HG03432 (cell line): ENCODE measurements around the gene B3GNT3.

ENCODE experiments used
- ATAC-seq: cut with Tn5 transposase; IDR thresholded peaks from one replicate; pipeline ENCODE4 v1.9.1; 2021; ENCODE audit warnings: mild to moderate bottlenecking, moderate library complexity; ENCODE audit not compliant: unreplicated experiment

B3GNT3 gene

DNA sequence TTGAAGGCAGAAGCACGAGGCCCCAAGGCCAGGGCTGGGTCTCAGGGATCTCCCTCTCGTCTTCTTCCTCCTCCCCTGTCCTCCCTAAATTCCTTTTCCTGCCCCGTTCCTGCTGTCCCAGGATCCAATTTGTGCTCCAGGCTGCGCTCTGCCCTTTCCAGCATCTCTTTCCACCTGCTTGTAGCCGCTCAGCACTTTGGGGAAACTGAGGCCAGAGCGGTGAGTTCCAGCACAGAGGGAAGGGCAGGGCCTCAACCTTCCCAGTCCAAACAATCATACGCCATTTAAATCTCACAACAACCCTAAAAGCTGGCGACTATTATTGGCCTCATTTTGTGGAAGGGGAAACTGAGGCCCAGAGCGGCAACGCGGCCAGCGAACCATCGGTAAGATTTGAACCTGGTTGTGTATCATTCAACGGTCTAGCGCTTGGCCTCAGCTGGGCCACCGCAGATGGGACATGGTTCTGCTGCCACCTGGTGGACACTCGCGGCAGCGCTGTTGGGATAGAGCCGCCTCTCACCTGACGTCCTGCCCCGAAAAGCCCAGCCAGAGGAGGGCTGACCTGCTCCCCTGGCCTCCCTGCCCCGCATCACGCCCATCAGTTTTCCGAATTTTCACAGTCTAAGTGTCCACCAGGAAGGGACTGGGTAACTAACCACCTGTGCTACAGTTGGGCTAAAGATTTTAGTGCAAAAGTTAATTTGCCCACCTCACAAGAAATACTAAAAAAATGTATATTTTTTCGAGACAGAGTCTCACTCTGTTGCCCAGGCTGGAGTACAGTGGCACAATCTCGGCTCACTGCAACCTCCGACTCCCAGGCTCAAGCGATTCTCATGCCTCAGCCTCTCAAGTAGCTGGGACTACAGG is 60.6 kb downstream of the B3GNT3 start:
- no peak for ATAC-seq

GRCh38 chr19:17859533-17860330 is 64.8 kb downstream of the B3GNT3 start, which contains the start of gene RPL18A:
Gene RPL18A (plus strand): TSS chr19:17859910. CDS start chr19:17859957, 47 bp downstream.
- ATAC-seq = peak; percentile 87

- ATAC-seq = no peak
Measured at GRCh38 chr19:17860331-17860992, 65.5 kb downstream of the B3GNT3 start.

DNA sequence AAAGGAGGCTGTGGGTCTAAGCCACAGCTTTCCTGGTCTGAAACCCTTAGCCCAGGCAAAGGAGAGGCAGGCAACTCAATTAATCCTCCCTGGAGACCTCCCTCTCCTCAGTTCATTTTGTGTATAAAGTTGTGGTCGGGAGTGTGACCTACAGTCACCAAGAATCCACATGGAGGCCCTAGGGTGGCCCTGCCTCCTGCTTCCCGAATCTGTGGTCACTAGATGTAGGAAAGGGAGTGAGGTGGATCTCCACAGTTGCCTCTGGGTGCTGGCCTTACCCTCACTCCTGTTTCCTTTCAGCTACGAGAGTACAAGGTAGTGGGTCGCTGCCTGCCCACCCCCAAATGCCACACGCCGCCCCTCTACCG is 66.0 kb downstream of the B3GNT3 start:
- no peak for ATAC-seq

GRCh38 chr19:17861542-17862402 is 66.8 kb downstream of the B3GNT3 start:
- ATAC-seq = no peak

DNA sequence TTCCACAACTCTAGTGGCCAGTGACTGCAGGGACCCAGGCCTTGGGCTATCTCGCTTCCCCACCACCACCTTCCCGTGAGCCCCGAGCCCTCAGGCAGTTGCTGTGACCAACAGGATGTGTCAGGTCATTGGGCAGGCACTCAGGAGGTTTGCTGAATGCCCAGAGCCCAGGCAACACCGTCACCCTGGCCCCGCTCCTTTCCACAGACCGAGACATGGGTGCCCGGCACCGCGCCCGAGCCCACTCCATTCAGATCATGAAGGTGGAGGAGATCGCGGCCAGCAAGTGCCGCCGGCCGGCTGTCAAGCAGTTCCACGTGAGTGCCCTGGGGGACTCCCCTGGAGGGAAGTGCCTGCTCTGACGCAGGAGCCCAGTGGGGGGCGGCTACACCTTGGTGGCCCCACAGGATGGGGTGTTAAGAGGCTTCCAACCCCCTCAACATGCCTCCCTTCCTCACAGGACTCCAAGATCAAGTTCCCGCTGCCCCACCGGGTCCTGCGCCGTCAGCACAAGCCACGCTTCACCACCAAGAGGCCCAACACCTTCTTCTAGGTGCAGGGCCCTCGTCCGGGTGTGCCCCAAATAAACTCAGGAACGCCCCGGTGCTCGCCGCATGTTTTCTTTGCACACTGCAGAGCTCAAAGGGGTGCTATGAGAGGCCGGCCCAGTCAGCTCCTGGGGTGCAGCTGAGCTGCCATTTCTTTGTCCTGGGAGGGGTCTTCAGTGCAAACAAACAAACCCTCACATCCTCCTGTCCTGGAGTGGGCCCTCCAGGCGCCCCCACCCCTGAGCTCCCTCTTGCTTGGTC is 68.0 kb downstream of the B3GNT3 start:
- ATAC-seq = no peak
